SK-N-SH treated with all-trans-retinoic acid at 6 μM for 48 hours (cell line): Measurements from ENCODE around the gene PADI2.

Experiments
- ATAC-seq: fragments of 200-7000 bp; cut with Tn5 transposase; 3 replicates; pipeline ENCODE4 v1.9.1; 2020; ENCODE audit warnings: mild to moderate bottlenecking, moderate library complexity
- ARNTL ChIP-seq: fragments of 450-650 bp; formaldehyde crosslinking; IDR thresholded peaks from 2 replicates; pipeline ENCODE4 v1.5.0; 2020; ENCODE audit warnings: low read depth, mild to moderate bottlenecking, moderate library complexity, borderline replicate concordance
- BACH2 ChIP-seq: fragments of 250-450 bp; sonication (Bioruptor Pico); IDR thresholded peaks from 2 replicates; pipeline ENCODE4 v1.9.0; 2021; ENCODE audit warnings: mild to moderate bottlenecking, borderline replicate concordance
- CSDC2 ChIP-seq: fragments of 250-450 bp; sonication (Bioruptor Pico); IDR thresholded peaks from 2 replicates; pipeline ENCODE4 v1.5.0; 2020; ENCODE audit warnings: mild to moderate bottlenecking, moderate library complexity
- ESRRG ChIP-seq: fragments of 250-450 bp; sonication (Bioruptor Pico); IDR thresholded peaks from 2 replicates; pipeline ENCODE4 v1.6.1; 2021; ENCODE audit warnings: mild to moderate bottlenecking
- GLIS3 ChIP-seq: fragments of 250-450 bp; sonication (Bioruptor Pico); IDR thresholded peaks from 2 replicates; pipeline ENCODE4 v1.5.0; 2020; ENCODE audit warnings: mild to moderate bottlenecking, moderate library complexity
- ISL1 ChIP-seq: fragments of 250-450 bp; sonication (Bioruptor Pico); IDR thresholded peaks from 2 replicates; pipeline ENCODE4 v2.1.2; 2022; ENCODE audit warnings: mild to moderate bottlenecking, moderate library complexity
- OSR1 ChIP-seq: fragments of 250-450 bp; sonication (Bioruptor Pico); IDR thresholded peaks from 2 replicates; pipeline ENCODE4 v1.8.0; 2022; ENCODE audit warnings: moderate library complexity, mild to moderate bottlenecking, inconsistent platforms
- PPARA ChIP-seq: fragments of 250-450 bp; sonication (Bioruptor Pico); IDR thresholded peaks from 2 replicates; pipeline ENCODE4 v1.5.0; 2020; ENCODE audit warnings: mild to moderate bottlenecking, borderline replicate concordance
- RARB ChIP-seq: fragments of 250-450 bp; sonication (Bioruptor Pico); IDR thresholded peaks from 2 replicates; pipeline ENCODE4 v1.8.0; 2021; ENCODE audit warnings: mild to moderate bottlenecking, moderate library complexity
- SNAI2 ChIP-seq: fragments of 250-450 bp; sonication (Bioruptor Pico); IDR thresholded peaks from 2 replicates; pipeline ENCODE4 v1.5.0; 2020; ENCODE audit warnings: mild to moderate bottlenecking, moderate library complexity
- TCF4 ChIP-seq: fragments of 250-450 bp; sonication (Bioruptor Pico); IDR thresholded peaks from 2 replicates; pipeline ENCODE4 v1.8.0; 2021; ENCODE audit warnings: mild to moderate bottlenecking, moderate library complexity, borderline replicate concordance
- TOX ChIP-seq: fragments of 250-450 bp; sonication (Bioruptor Pico); IDR thresholded peaks from 2 replicates; pipeline ENCODE4 v1.8.0; 2021; ENCODE audit warnings: mild to moderate bottlenecking, moderate library complexity, borderline replicate concordance
- ZC3H10 ChIP-seq: fragments of 250-450 bp; sonication (Bioruptor Pico); IDR thresholded peaks from 2 replicates; pipeline ENCODE4 v1.5.1; 2021; ENCODE audit warnings: mild to moderate bottlenecking, moderate library complexity
- ZFP3 ChIP-seq: fragments of 250-450 bp; sonication (Bioruptor Pico); IDR thresholded peaks from 2 replicates; pipeline ENCODE4 v1.5.0; 2020; ENCODE audit warnings: mild to moderate bottlenecking, moderate library complexity
- ZFP30 ChIP-seq: fragments of 450-650 bp; formaldehyde crosslinking; IDR thresholded peaks from 2 replicates; pipeline ENCODE4 v1.5.0; 2022; ENCODE audit warnings: mild to moderate bottlenecking, moderate library complexity
- ZNF565 ChIP-seq: fragments of 450-650 bp; formaldehyde crosslinking; conservative IDR thresholded peaks from 2 replicates; pipeline ENCODE4 v1.5.0; 2020; ENCODE audit warnings: low read depth, mild to moderate bottlenecking, moderate library complexity
- ZNF70 ChIP-seq: fragments of 450-650 bp; formaldehyde crosslinking; IDR thresholded peaks from 2 replicates; pipeline ENCODE4 v1.5.0; 2020; ENCODE audit warnings: mild to moderate bottlenecking, moderate library complexity
- ZNF8 ChIP-seq: fragments of 450-650 bp; formaldehyde crosslinking; IDR thresholded peaks from 2 replicates; pipeline ENCODE4 v1.5.0; 2020; ENCODE audit warnings: mild to moderate bottlenecking, moderate library complexity
- TF ChIP-seq, protein P1 (sequence below): fragments of 250-450 bp; sonication (Bioruptor Pico); IDR thresholded peaks from 2 replicates; pipeline ENCODE4 v1.5.1; 2021; ENCODE audit warnings: mild to moderate bottlenecking, moderate library complexity
- TF ChIP-seq, protein P2 (sequence below): fragments of 250-450 bp; sonication (Bioruptor Pico); IDR thresholded peaks from 2 replicates; pipeline ENCODE4 v1.8.0; 2021; ENCODE audit warnings: low read depth, mild to moderate bottlenecking, moderate library complexity, borderline replicate concordance
- TF ChIP-seq, protein P3 (sequence below): fragments of 250-450 bp; sonication (Bioruptor Pico); IDR thresholded peaks from 2 replicates; pipeline ENCODE4 v1.5.0; 2020; ENCODE audit warnings: mild to moderate bottlenecking, moderate library complexity

The PADI2 gene

DNA sequence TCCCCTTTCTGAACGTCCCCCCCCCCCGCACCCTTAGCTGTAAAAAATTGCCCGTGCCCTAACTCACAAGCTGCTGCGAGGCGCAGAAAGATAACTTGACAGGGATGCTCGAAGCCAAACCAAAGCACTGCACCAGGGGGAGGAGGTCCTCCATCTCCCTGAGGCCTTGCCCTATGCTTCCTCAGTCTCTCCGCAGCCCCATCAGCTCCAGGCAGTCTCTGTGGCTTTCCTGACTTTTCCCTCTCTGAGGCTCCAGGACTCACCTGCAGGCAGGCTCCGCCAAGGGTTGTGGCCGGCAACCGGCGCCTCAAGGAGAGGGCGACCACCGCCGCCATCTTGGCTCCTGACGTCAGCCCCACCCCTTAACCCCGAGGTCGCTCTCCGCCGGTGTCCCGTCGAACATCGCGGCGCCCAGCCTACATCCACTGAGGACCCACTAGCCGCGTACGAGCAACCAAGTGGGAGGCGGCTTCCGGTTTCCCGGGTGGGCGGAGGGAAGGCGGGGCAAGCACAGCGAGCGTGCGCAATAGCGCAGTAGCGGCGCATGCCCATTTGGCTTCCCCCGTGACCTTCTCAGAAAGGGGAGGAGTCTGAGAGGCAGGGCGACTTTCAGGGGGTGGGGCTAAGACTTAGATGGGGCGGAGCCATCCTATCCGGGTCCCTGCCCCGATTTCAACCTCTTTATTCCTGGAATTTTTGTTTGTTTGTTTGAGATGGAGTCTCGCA lies 65.4 kb downstream of the PADI2 start, which contains the start of gene SDHB:
SDHB (minus strand) TSS at position 348 of the 726 bp plus-strand sequence; CDS start at position 335, 13 bp downstream.
- no peak for TF ChIP-seq ESRRG (CRISPR knock-in tag)
- TF ChIP-seq BACH2 (CRISPR knock-in tag), result no peak
- no peak for TF ChIP-seq ZNF70
- no peak for TF ChIP-seq RARB
- TF ChIP-seq, all 23 proteins: peak for 0
- peak; percentile 99 for ATAC-seq

DNA sequence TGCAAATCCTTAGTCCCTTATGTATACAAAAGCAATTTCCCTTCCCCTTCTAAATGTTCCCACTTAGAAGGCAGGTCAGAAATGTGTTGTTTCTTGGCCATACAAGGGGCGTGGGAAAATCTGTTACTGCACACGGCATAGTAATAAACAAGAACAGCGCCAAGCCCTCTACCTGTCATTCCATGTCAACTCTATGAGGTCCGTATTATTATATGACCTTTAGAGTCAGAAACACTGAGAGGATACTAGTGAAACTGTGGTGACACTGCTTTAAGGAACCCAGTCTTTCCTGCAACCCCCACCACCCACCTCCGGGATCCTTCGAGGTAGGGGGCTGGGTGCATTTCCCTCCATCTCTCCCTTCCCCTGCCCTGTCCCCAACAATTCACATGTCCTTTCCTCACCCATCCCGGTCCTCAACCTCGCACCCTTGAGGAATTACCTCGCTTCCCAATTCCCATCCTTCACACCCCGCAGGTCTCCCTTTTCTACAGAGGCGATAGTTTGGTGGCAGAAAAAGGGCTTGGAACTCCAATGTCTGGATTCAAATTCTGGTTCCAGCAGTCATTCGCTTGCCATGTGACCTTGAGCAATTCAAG lies 66.1 kb downstream of the PADI2 start:
- ATAC-seq, result no peak
- TF ChIP-seq ZFP30 (CRISPR knock-in tag) (no peak), ZC3H10 (CRISPR knock-in tag) (no peak), SNAI2 (no peak), TOX (CRISPR knock-in tag) (no peak), ZNF70 (no peak), CSDC2 (CRISPR knock-in tag) (no peak), ZNF565 (CRISPR knock-in tag) (no peak), OSR1 (CRISPR knock-in tag) (no peak), ISL1 (CRISPR knock-in tag) (no peak), ARNTL (CRISPR knock-in tag) (no peak), ESRRG (CRISPR knock-in tag) (no peak), GLIS3 (CRISPR knock-in tag) (no peak), ZFP3 (CRISPR knock-in tag) (no peak), PPARA (no peak), BACH2 (CRISPR knock-in tag) (no peak)
- TF ChIP-seq, protein P1, sequence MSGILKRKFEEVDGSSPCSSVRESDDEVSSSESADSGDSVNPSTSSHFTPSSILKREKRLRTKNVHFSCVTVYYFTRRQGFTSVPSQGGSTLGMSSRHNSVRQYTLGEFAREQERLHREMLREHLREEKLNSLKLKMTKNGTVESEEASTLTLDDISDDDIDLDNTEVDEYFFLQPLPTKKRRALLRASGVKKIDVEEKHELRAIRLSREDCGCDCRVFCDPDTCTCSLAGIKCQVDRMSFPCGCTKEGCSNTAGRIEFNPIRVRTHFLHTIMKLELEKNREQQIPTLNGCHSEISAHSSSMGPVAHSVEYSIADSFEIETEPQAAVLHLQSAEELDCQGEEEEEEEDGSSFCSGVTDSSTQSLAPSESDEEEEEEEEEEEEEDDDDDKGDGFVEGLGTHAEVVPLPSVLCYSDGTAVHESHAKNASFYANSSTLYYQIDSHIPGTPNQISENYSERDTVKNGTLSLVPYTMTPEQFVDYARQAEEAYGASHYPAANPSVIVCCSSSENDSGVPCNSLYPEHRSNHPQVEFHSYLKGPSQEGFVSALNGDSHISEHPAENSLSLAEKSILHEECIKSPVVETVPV (CRISPR knock-in tag), result no peak
- TF ChIP-seq, protein P2, sequence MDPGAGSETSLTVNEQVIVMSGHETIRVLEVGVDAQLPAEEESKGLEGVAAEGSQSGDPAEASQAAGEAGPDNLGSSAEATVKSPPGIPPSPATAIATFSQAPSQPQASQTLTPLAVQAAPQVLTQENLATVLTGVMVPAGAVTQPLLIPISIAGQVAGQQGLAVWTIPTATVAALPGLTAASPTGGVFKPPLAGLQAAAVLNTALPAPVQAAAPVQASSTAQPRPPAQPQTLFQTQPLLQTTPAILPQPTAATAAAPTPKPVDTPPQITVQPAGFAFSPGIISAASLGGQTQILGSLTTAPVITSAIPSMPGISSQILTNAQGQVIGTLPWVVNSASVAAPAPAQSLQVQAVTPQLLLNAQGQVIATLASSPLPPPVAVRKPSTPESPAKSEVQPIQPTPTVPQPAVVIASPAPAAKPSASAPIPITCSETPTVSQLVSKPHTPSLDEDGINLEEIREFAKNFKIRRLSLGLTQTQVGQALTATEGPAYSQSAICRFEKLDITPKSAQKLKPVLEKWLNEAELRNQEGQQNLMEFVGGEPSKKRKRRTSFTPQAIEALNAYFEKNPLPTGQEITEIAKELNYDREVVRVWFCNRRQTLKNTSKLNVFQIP (CRISPR knock-in tag), result no peak

- ATAC-seq, result no peak
- TF ChIP-seq GLIS3 (CRISPR knock-in tag) (no peak), PPARA (no peak), ESRRG (CRISPR knock-in tag) (no peak), BACH2 (CRISPR knock-in tag) (no peak)
- TF ChIP-seq, protein P1 (CRISPR knock-in tag), result no peak
These were observed 66.6 kb downstream of the PADI2 start for GRCh38 chr1:17052641-17053040.

- ATAC-seq, result no peak
- TF ChIP-seq TCF4 (CRISPR knock-in tag) (no peak), OSR1 (CRISPR knock-in tag) (no peak), ZFP30 (CRISPR knock-in tag) (no peak), ZC3H10 (CRISPR knock-in tag) (no peak), ESRRG (CRISPR knock-in tag) (no peak), BACH2 (CRISPR knock-in tag) (no peak), ZNF70 (no peak), GLIS3 (CRISPR knock-in tag) (no peak), ARNTL (CRISPR knock-in tag) (no peak), ZNF8 (CRISPR knock-in tag) (no peak), SNAI2 (no peak), ZNF565 (CRISPR knock-in tag) (no peak), CSDC2 (CRISPR knock-in tag) (no peak), PPARA (no peak), RARB (no peak)
- TF ChIP-seq, protein P1 (CRISPR knock-in tag), result no peak
- TF ChIP-seq, protein P2 (CRISPR knock-in tag), result no peak
- TF ChIP-seq, protein P3, sequence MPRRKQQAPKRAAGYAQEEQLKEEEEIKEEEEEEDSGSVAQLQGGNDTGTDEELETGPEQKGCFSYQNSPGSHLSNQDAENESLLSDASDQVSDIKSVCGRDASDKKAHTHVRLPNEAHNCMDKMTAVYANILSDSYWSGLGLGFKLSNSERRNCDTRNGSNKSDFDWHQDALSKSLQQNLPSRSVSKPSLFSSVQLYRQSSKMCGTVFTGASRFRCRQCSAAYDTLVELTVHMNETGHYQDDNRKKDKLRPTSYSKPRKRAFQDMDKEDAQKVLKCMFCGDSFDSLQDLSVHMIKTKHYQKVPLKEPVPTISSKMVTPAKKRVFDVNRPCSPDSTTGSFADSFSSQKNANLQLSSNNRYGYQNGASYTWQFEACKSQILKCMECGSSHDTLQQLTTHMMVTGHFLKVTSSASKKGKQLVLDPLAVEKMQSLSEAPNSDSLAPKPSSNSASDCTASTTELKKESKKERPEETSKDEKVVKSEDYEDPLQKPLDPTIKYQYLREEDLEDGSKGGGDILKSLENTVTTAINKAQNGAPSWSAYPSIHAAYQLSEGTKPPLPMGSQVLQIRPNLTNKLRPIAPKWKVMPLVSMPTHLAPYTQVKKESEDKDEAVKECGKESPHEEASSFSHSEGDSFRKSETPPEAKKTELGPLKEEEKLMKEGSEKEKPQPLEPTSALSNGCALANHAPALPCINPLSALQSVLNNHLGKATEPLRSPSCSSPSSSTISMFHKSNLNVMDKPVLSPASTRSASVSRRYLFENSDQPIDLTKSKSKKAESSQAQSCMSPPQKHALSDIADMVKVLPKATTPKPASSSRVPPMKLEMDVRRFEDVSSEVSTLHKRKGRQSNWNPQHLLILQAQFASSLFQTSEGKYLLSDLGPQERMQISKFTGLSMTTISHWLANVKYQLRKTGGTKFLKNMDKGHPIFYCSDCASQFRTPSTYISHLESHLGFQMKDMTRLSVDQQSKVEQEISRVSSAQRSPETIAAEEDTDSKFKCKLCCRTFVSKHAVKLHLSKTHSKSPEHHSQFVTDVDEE (CRISPR knock-in tag), result no peak
These were observed 67.2 kb downstream of the PADI2 start for GRCh38 chr1:17052038-17052437.
